ENCODE data around the gene NPFFR1. TPM values are rescaled to one million over a fixed set of nuclear protein-coding genes. Genes with fewer than 3 reads are reported as not detected.
"Not testable (repeated sequence)": the region's sequence is repeated elsewhere in the genome, so short reads cannot be mapped to it uniquely, and the experiment has no call there.

NPFFR1 gene
- total RNA-seq, 1 experiment from 2014 or later = 0.24 TPM

DNA sequence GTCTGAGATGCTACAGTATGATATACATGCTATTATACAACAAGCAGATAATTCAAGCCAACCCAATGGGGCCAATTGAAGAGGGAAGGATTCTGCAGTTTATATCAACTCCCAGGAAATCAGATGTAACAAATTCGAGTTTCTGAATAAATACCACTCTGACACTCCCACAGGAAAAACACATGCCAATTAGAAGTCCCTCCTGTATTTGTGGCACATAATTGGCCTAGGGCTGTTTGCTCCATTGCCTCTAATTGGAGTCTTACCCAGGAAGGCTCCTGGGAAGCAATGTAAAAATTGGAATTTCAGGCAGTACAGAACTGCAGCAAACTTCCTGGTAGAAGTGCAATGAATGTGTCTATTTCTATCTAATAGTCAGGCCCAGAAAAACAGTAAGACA is 55.3 kb downstream of the NPFFR1 start:
- Mint-ChIP-seq H3K27ac (ENCODE audit: unreplicated experiment) (peak overlapping the region; percentile 23), H3K4me3 (ENCODE audit: low read depth, unreplicated experiment) (no peak overlapping the region), H3K9me3 (ENCODE audit: low read depth, unreplicated experiment) (no peaks in the 10 kb centered on the region), H3K4me1 (ENCODE audit: low read depth, unreplicated experiment) (peaks cover 32% of the 10 kb centered on the region), H3K36me3 (ENCODE audit: insufficient read depth, unreplicated experiment) (peaks cover 56% of the 10 kb centered on the region), H3K27me3 (ENCODE audit: unreplicated experiment) (no peaks in the 10 kb centered on the region)
- DNase-seq = no peak
- intact Hi-C loops (cut with micrococcal nuclease; ENCODE audit: unreplicated experiment) = no loop called here
- CTCF ChIA-PET = no interaction called here
- TF ChIP-seq CTCF (IDR thresholded peaks at IDR 0.05; ENCODE audit: unreplicated experiment) = no peak
- BruUV-seq (replicated peaks) = no TSS peak

DNA sequence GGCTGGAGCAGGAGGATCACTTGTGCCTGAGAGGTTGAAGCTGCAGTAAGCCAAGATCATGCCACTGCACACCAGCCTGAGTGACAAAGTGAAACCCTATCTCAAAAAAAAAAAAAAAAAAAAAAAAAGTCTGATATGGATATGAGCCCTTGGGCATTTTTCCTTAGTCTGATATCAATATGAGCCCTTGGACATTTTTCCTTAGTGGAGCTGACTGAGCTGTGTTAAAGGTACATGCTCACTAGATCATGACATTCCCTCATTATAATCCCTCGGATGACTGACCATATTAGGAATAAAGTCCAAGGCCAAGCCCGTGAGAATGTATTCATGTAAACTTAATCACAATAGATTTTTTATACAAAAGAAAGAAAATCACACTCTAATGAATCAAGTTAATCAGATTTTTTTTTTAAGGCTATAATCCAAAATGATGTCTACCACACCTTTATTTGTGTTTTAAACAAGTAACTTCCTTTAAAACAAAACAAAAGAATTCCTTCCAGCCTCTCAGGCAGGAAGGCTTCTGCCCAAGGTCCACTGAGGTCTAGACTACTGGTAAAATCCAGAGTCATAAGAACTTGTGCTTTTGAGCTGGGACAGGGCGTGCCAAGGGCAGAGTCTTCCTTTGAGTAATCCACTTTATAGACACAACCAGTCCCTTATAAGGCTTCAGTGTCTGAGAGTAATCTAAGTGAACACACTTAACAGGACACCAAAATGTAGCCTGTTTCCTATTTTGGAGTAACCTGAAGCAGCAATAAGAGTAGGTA is 56.1 kb downstream of the NPFFR1 start:
- Mint-ChIP-seq H3K4me3 (ENCODE audit: low read depth, unreplicated experiment) (no peak overlapping the region), H3K4me1 (ENCODE audit: low read depth, unreplicated experiment) (peaks cover 40% of the 10 kb centered on the region), H3K27ac (ENCODE audit: unreplicated experiment) (no peak overlapping the region), H3K27me3 (ENCODE audit: unreplicated experiment) (no peaks in the 10 kb centered on the region), H3K9me3 (ENCODE audit: low read depth, unreplicated experiment) (no peaks in the 10 kb centered on the region), H3K36me3 (ENCODE audit: insufficient read depth, unreplicated experiment) (peaks cover 53% of the 10 kb centered on the region)
- intact Hi-C loops (cut with micrococcal nuclease; ENCODE audit: unreplicated experiment) = no loop called here
- DNase-seq = peak; percentile 23
- no peak for TF ChIP-seq CTCF (IDR thresholded peaks at IDR 0.05; ENCODE audit: unreplicated experiment)
- no TSS peak for BruUV-seq (replicated peaks)
- CTCF ChIA-PET = interaction anchor here (0.6 to 1.0 kb wide), 3 partner anchors 31 to 159 kb away, joined by 3 to 5 read pairs (median 3); no protein-coding TSS in a partner anchor

DNA sequence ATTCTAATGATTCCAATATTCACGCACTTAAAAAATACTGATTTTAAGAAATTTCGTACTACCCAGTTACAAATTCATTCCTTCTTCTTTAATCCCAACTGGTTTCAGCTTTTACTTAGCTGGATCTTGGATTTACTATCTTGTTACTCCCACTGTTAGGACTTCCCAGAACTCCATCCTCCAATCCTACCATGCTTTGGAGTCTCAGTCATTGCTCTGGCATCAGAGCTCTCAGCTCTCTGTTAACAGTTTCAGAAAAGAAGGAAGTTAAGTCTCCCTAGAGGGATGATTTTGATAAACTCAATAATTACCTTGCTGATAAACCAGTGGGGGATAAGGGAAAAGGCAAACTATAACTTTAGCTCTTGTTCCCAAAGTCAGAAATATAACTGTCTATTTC is 60.1 kb downstream of the NPFFR1 start:
- intact Hi-C loops (cut with micrococcal nuclease; ENCODE audit: unreplicated experiment) = loop anchor here (2.0 to 5.0 kb wide), 2 partner anchors 33 to 154 kb away; no protein-coding TSS in a partner anchor
- H3K27ac Mint-ChIP-seq (ENCODE audit: unreplicated experiment) = peak overlapping the region; percentile 4
- no peaks in the 10 kb centered on the region for H3K27me3 Mint-ChIP-seq (ENCODE audit: unreplicated experiment)

DNA sequence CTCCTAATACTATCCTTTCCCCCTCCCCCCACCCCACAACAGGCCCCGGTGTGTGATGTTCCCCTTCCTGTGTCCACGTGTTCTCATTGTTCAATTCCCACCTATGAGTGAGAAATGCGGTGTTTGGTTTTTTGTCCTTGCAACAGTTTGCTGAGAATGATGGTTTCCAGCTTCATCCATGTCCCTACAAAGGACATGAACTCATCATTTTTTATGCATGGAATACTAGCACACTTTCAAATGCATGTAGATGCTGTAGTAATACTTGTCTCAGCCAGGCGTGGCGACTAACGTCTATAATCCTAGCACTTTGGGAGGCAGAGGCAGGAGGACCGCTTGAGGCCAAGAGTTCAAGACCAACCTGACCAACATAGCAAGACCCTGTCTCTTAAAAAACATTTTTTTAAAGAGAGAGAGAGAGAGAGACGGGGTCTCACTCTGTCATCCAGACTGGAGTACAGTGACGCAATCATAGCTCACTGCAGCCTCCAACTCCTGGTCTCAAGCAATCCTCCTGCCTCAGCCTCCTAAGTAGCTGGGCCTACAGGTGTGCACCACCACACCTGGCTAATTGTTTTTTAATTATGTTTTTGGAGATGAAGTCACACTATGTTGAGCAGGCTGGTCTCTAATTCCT is 60.9 kb downstream of the NPFFR1 start:
- CTCF ChIA-PET = interaction anchor here (0.6 to 3.4 kb wide), 15 partner anchors 10 to 164 kb away, joined by 3 to 145 read pairs (median 5); partner anchors contain the start of genes PPA1 and TYSND1
- H3K27me3 Mint-ChIP-seq (ENCODE audit: unreplicated experiment); H3K9me3 Mint-ChIP-seq (ENCODE audit: low read depth, unreplicated experiment); DNase-seq; BruUV-seq (replicated peaks): not testable (repeated sequence)
- H3K4me3 Mint-ChIP-seq (ENCODE audit: low read depth, unreplicated experiment) = peak overlapping the region; percentile 44
- peak overlapping the region; percentile 87 for H3K27ac Mint-ChIP-seq (ENCODE audit: unreplicated experiment)
- intact Hi-C loops (cut with micrococcal nuclease; ENCODE audit: unreplicated experiment) = loop anchor here (1.0 to 5.0 kb wide), 5 partner anchors 34 to 164 kb away; no protein-coding TSS in a partner anchor
- peaks cover 48% of the 10 kb centered on the region for H3K4me1 Mint-ChIP-seq (ENCODE audit: low read depth, unreplicated experiment)
- H3K36me3 Mint-ChIP-seq (ENCODE audit: insufficient read depth, unreplicated experiment) = peaks cover 56% of the 10 kb centered on the region

More for the DNA sequence above, 60.1 kb downstream of the NPFFR1 start:
- Mint-ChIP-seq H3K36me3 (ENCODE audit: insufficient read depth, unreplicated experiment) (peaks cover 57% of the 10 kb centered on the region), H3K4me3 (ENCODE audit: low read depth, unreplicated experiment) (no peak overlapping the region), H3K9me3 (ENCODE audit: low read depth, unreplicated experiment) (no peaks in the 10 kb centered on the region), H3K4me1 (ENCODE audit: low read depth, unreplicated experiment) (peaks cover 54% of the 10 kb centered on the region)
- no peak for DNase-seq
- no peak for TF ChIP-seq CTCF (IDR thresholded peaks at IDR 0.05; ENCODE audit: unreplicated experiment)
- no TSS peak for BruUV-seq (replicated peaks)
- CTCF ChIA-PET = interaction anchor here (0.7 to 3.4 kb wide), 4 partner anchors 45 to 140 kb away, joined by 6 to 145 read pairs (median 16); no protein-coding TSS in a partner anchor

Measured in Calu3 (cell line).